ENCODE data around the gene ADISSP.

DNA sequence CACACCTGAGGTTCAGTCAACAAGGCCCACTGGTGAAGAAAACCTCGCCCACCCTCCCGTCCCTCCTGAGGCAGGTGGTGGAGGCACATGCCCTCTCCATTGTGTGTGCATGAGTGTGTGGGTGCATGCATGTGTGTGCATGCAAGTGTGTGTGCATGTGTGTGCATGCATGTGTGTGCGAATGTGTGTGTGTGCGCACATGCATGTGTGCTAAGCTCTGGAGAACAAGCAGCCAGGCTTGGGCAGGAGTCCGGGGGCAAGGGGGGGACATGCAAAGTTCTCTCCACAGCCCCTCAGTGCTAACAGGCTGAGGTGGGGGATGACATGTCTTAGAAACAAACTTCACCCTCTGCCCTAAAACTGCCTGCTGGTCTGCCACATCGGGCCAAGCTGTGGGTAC, 38.2 kb downstream of the ADISSP start:
- TF ChIP-seq, protein P1, sequence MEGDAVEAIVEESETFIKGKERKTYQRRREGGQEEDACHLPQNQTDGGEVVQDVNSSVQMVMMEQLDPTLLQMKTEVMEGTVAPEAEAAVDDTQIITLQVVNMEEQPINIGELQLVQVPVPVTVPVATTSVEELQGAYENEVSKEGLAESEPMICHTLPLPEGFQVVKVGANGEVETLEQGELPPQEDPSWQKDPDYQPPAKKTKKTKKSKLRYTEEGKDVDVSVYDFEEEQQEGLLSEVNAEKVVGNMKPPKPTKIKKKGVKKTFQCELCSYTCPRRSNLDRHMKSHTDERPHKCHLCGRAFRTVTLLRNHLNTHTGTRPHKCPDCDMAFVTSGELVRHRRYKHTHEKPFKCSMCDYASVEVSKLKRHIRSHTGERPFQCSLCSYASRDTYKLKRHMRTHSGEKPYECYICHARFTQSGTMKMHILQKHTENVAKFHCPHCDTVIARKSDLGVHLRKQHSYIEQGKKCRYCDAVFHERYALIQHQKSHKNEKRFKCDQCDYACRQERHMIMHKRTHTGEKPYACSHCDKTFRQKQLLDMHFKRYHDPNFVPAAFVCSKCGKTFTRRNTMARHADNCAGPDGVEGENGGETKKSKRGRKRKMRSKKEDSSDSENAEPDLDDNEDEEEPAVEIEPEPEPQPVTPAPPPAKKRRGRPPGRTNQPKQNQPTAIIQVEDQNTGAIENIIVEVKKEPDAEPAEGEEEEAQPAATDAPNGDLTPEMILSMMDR (conservative IDR thresholded peaks at IDR 0.05 in 1 of 2, IDR thresholded peaks at IDR 0.05 in 1 of 2; ENCODE audit: low read depth in 1 of 2, low read length in 2 of 2), result no peak
- TF ChIP-seq EZH2 (IDR thresholded peaks at IDR 0.05; ENCODE audit: low read length, missing control alignments), result no peak
